Spleen (tissue), 11 donors: Measurements from ENCODE around the gene C1QL4. TPM values are rescaled to one million over a fixed set of nuclear protein-coding genes. Genes with fewer than 3 reads are reported as not detected.

Experiments used
- DNase-seq: peaks from one replicate; pipeline ENCODE4 v3.0.0-alpha.2; 2020
- H3K27ac ChIP-seq, 8 donors: fragments of 200-600 bp; sonication (generic) in 7 of 8; 1 replicate in 4 of 8; 2 replicates in 4 of 8; pipeline versions ENCODE4 v1.5.0 to v1.8.0; 2016 to 2021; ENCODE audit warnings: inconsistent platforms in 4 of 8, mild to moderate bottlenecking in 4 of 8, moderate library complexity in 1 of 8
- H3K27me3 ChIP-seq, 7 donors: fragments of 200-600 bp; sonication (generic) in 6 of 7; replicated peaks in 1 of 7; 1 replicate in 4 of 7; 2 replicates in 3 of 7; pipeline versions ENCODE4 v1.5.0 to v1.8.0; 2016 to 2021; ENCODE audit warnings: inconsistent platforms in 3 of 7, mild to moderate bottlenecking in 1 of 7
- H3K36me3 ChIP-seq, 6 donors: fragments of 200-600 bp; sonication (generic) in 5 of 6; 1 replicate in 4 of 6; 2 replicates in 2 of 6; pipeline versions ENCODE4 v1.5.0 to v1.8.0; 2016 to 2021; ENCODE audit warnings: inconsistent platforms in 2 of 6
- H3K4me1 ChIP-seq, 6 donors: fragments of 200-600 bp; sonication (generic) in 5 of 6; 1 replicate in 3 of 6; 2 replicates in 3 of 6; pipeline versions ENCODE4 v1.5.0 to v1.8.0; 2016 to 2021; ENCODE audit warnings: inconsistent platforms in 3 of 6
- H3K4me3 ChIP-seq, 8 donors: fragments of 200-600 bp; sonication (generic) in 7 of 8; 1 replicate in 4 of 8; 2 replicates in 4 of 8; pipeline versions ENCODE4 v1.5.0 to v1.8.0; 2016 to 2021; ENCODE audit warnings: inconsistent platforms in 4 of 8, mild to moderate bottlenecking in 4 of 8, moderate library complexity in 2 of 8
- H3K9me3 ChIP-seq, 8 donors: fragments of 200-600 bp; sonication (generic) in 7 of 8; 1 replicate in 4 of 8; 2 replicates in 4 of 8; pipeline versions ENCODE4 v1.5.0 to v1.8.0; 2016 to 2021; ENCODE audit warnings: inconsistent platforms in 4 of 8
- POLR2A ChIP-seq, 3 donors: fragments of 450-650 bp; IDR thresholded peaks; one replicate each; pipeline ENCODE4 v1.5.1; 2017; ENCODE audit warnings: antibody characterized with exemption in 3 of 3, mild to moderate bottlenecking in 1 of 3
- POLR2AphosphoS5 ChIP-seq, 3 donors: sonication (generic); formaldehyde crosslinking; IDR thresholded peaks; one replicate each; pipeline ENCODE4 v1.5.1; 2017; ENCODE audit warnings: antibody characterized with exemption in 3 of 3
- WGBS, 5 donors: extraction: QIAGEN DNeasy Blood & Tissue Kit in 3 of 5; methylation state at CpG; one replicate each; pipeline versions ENCODE4 v1.1.5 to v1.1.7; 2013 to 2018; 5-methylcytosine and 5-hydroxymethylcytosine counted together
- intact Hi-C: fragments of 100-400 bp; cut with DNase I; formaldehyde crosslinking; loops from one replicate; pipeline ENCODE4 v1.15.0; 2023; ENCODE audit warnings: low total_unique reads
- polyA plus RNA-seq, 3 donors: library from polyadenylated mRNA; stranded (reverse); fragments of 200-250 nt; gene quantifications; one replicate each; pipeline ENCODE4 v1.2.1, GENCODE V29; 2013
- total RNA-seq, 7 donors: library from RNA; depleted of rRNA in 3 of 7; stranded (reverse); fragments of >200 nt in 3 of 7; fragmentation: NEBNext Ultra II Directional in 4 of 7; extraction: Animal tissue kit (Norgen Biotek cat#: 25700) in 4 of 7; gene quantifications; one replicate each; pipeline versions ENCODE4 v1.1.0 to v1.2.1, GENCODE V29; 2016 to 2021
- TF ChIP-seq, protein P1 (sequence below), 11 experiments: fragments of 200-600 bp in 7 of 11; fragments of 450-650 bp in 4 of 11; sonication (generic) in 4 of 11; IDR thresholded peaks in 8 of 11; conservative IDR thresholded peaks in 3 of 11; 1 replicate in 7 of 11; 2 replicates in 4 of 11; pipeline versions ENCODE4 v1.4.0 to v1.8.0; 2016 to 2021; ENCODE audit warnings: antibody characterized with exemption in 11 of 11, inconsistent platforms in 4 of 11, mild to moderate bottlenecking in 1 of 11
- donor health status: healthy with polysubstance abuse.
- donor health status: DM: no; HTN: no; CAD: no; lungs with moderate emphysema.
- donor health status: DM: no; HTN: no; CAD: no.
- donor health status: Bipolar disorder and iron deficiency.
- donor health status: healthy.
- donor health status: DM: no; HTN: no; CAD: no.
- donor health status: DM: yes; HTN: yes; CAD: no.

The C1QL4 gene
- total and polyA plus RNA-seq, 10 donors: not detected

DNA sequence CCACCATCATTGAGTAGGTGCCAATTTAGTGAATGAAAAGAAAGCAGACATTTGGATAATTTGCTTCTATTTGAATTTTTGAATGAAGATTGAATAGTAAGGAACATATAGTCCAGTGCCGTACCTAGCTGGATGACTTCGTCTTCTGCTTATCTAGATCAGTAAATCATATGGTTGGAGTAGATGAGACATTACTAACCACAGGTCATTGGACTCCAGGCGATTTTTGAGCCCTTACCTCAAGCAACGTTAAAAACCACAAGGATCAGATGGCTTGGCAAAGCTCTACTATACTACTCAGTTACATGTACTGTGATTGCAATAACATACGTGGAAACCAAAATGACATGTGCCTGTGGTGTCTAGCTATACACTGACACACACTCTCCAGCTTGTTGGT is 28.6 kb upstream of the C1QL4 start:
- Histone ChIP-seq H3K27me3 (peaks cover 0 to 2% (median 0%) of the 10 kb centered on the region in 7 donors), H3K27ac (peak overlapping the region in 2 of 8 donors; percentile 95), H3K4me1 (peaks cover 13 to 51% (median 38%) of the 10 kb centered on the region in 6 donors), H3K4me3 (peak overlapping the region in 5 of 8 donors; percentile 69 to 95 (median 79)), H3K9me3 (no peaks in the 10 kb centered on the region), H3K36me3 (no peaks in the 10 kb centered on the region)
- DNase-seq: no peak
- TF ChIP-seq POLR2AphosphoS5 (IDR thresholded peaks at IDR 0.05): no peak
- no peak for TF ChIP-seq POLR2A (IDR thresholded peaks at IDR 0.05)
- TF ChIP-seq, protein P1, sequence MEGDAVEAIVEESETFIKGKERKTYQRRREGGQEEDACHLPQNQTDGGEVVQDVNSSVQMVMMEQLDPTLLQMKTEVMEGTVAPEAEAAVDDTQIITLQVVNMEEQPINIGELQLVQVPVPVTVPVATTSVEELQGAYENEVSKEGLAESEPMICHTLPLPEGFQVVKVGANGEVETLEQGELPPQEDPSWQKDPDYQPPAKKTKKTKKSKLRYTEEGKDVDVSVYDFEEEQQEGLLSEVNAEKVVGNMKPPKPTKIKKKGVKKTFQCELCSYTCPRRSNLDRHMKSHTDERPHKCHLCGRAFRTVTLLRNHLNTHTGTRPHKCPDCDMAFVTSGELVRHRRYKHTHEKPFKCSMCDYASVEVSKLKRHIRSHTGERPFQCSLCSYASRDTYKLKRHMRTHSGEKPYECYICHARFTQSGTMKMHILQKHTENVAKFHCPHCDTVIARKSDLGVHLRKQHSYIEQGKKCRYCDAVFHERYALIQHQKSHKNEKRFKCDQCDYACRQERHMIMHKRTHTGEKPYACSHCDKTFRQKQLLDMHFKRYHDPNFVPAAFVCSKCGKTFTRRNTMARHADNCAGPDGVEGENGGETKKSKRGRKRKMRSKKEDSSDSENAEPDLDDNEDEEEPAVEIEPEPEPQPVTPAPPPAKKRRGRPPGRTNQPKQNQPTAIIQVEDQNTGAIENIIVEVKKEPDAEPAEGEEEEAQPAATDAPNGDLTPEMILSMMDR (IDR thresholded peaks at IDR 0.05 in 8 of 11, conservative IDR thresholded peaks at IDR 0.05 in 3 of 11): no peak
- WGBS, 5 donors: 55 to 67% (median 62%) methylated on average over 5 of the region's 5 CpGs
- intact Hi-C loops: no loop called here

DNA sequence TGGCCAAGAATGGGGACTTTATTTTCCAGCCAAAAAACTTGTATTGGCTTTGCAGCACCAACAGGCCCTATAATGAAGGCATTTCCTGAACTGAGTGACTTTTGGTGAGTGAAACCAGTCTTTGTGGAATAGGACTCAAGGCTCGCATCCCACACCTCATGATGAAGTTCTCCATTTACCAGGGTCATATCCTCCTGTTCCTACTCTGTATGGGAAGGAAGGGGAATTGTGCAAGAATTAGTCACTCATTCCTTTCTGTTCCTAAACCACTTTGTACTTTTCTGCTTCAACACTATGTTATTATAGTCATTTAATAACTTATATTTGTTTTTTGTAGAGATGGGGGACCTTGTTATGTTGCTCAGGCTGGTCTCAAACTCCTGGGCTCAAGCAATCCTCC is 28.0 kb upstream of the C1QL4 start:
- TF ChIP-seq, protein P1 (IDR thresholded peaks at IDR 0.05 in 8 of 11, conservative IDR thresholded peaks at IDR 0.05 in 3 of 11): no peak
- TF ChIP-seq POLR2A (IDR thresholded peaks at IDR 0.05) (no peak), POLR2AphosphoS5 (IDR thresholded peaks at IDR 0.05) (no peak)
- intact Hi-C loops: no loop called here
- Histone ChIP-seq H3K36me3 (no peaks in the 10 kb centered on the region), H3K9me3 (no peaks in the 10 kb centered on the region), H3K4me1 (peaks cover 12 to 48% (median 36%) of the 10 kb centered on the region in 6 donors), H3K27me3 (peaks cover 0 to 8% (median 0%) of the 10 kb centered on the region in 7 donors), H3K27ac (no peak overlapping the region), H3K4me3 (no peak overlapping the region)
- 45 to 89% (median 75%) methylated on average over 1 of the region's 1 CpG for WGBS, 5 donors
- no peak for DNase-seq

DNA sequence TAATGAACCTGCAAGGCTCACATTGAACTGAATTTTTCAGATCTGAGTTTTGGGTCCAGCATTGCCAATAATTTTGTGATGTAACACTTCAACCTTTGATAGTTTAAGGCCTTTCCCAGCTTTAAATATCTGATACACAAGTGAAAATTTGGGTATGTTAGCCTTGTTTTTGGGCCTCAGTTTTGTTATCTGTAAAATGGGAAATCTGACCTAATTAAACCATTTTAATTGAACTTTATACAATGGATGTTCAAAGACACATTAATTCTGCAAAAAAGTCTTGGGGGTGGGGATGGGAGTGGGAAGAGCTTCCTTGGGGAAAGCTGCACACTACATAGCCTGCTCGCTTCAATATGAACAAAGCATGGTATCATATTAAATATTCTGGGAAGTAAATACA is 25.1 kb upstream of the C1QL4 start:
- Histone ChIP-seq H3K4me3 (no peak overlapping the region), H3K4me1 (peaks cover 0 to 27% (median 15%) of the 10 kb centered on the region in 6 donors), H3K9me3 (no peaks in the 10 kb centered on the region), H3K27ac (no peak overlapping the region), H3K27me3 (peaks cover 0 to 26% (median 0%) of the 10 kb centered on the region in 7 donors), H3K36me3 (no peaks in the 10 kb centered on the region)
- WGBS, 5 donors: 83 to 98% (median 97%) methylated on average over 1 of the region's 1 CpG
- intact Hi-C loops: no loop called here
- TF ChIP-seq, protein P1 (IDR thresholded peaks at IDR 0.05 in 8 of 11, conservative IDR thresholded peaks at IDR 0.05 in 3 of 11): no peak
- TF ChIP-seq POLR2AphosphoS5 (IDR thresholded peaks at IDR 0.05) (no peak), POLR2A (IDR thresholded peaks at IDR 0.05) (no peak)
- no peak for DNase-seq

- no peaks in the 10 kb centered on the region for H3K36me3 ChIP-seq
- no peak for DNase-seq
- H3K4me3 ChIP-seq: no peak overlapping the region
- peaks cover 0 to 32% (median 0%) of the 10 kb centered on the region in 7 donors for H3K27me3 ChIP-seq
- peaks cover 0 to 10% (median 3%) of the 10 kb centered on the region in 6 donors for H3K4me1 ChIP-seq
- intact Hi-C loops: loop anchor here (2.0 kb wide), 1 partner anchor 155 kb away; no protein-coding TSS in a partner anchor
- TF ChIP-seq POLR2A (IDR thresholded peaks at IDR 0.05) (no peak), POLR2AphosphoS5 (IDR thresholded peaks at IDR 0.05) (no peak)
- TF ChIP-seq, protein P1 (IDR thresholded peaks at IDR 0.05 in 8 of 11, conservative IDR thresholded peaks at IDR 0.05 in 3 of 11): no peak
- WGBS, 5 donors: 79 to 91% (median 82%) methylated on average over 7 of the region's 7 CpGs
- no peaks in the 10 kb centered on the region for H3K9me3 ChIP-seq
- no peak overlapping the region for H3K27ac ChIP-seq
These were observed 22.7 kb upstream of the C1QL4 start for GRCh38 chr12:49359671-49360070.
